Stimulated activated CD4-positive, alpha-beta T cell treated with anti-CD3 and anti-CD28 coated beads, Interleukin-12 subunit alpha, Interleukin-12 subunit beta, amount 100 ng/mL, for 4 hours (primary cell): ENCODE measurements around the gene BTBD8.
A peak's percentile ranks its signal among the peaks of the same experiment; 100 is the strongest.
"Not testable (repeated sequence)": the region's sequence is repeated elsewhere in the genome, so short reads cannot be mapped to it uniquely, and the experiment has no call there.

Experiments used
- DNase-seq: peaks from one replicate; pipeline ENCODE4 v3.0.0-alpha.2; 2020

BTBD8 gene

GRCh38 chr1:92080128-92080985 is at the start of gene BTBD8:
TSS of gene BTBD8 (plus strand) at chr1:92080345. CDS start at chr1:92080572, 227 bp downstream.
- peak; percentile 73 for DNase-seq

- DNase-seq, result no peak
These were observed 49.5 kb upstream of the BTBD8 start for GRCh38 chr1:92030656-92031107.

GRCh38 chr1:92031281-92032110 is 48.6 kb upstream of the BTBD8 start:
- DNase-seq, result no peak

GRCh38 chr1:92037400-92037799 is 42.7 kb upstream of the BTBD8 start:
- no peak for DNase-seq

- DNase-seq, result no peak
These were observed 41.3 kb upstream of the BTBD8 start for GRCh38 chr1:92038695-92039346.

- DNase-seq, result no peak
These were observed 39.2 kb upstream of the BTBD8 start for GRCh38 chr1:92040971-92041370.

- DNase-seq, result no peak
These were observed 36.5 kb upstream of the BTBD8 start for GRCh38 chr1:92043621-92044020.

- no peak for DNase-seq
These were observed 34.2 kb upstream of the BTBD8 start for GRCh38 chr1:92045766-92046495.

GRCh38 chr1:92051948-92052347 is 28.2 kb upstream of the BTBD8 start:
- no peak for DNase-seq

GRCh38 chr1:92065042-92065441 is 15.1 kb upstream of the BTBD8 start:
- no peak for DNase-seq

- DNase-seq, result no peak
These were observed 13.8 kb upstream of the BTBD8 start for GRCh38 chr1:92066321-92066720.

- DNase-seq, result no peak
These were observed 9.3 kb upstream of the BTBD8 start for GRCh38 chr1:92070892-92071291.

- DNase-seq, result not testable (repeated sequence)
These were observed 5.7 kb upstream of the BTBD8 start for GRCh38 chr1:92074446-92074845.

- no peak for DNase-seq
These were observed 4.8 kb upstream of the BTBD8 start, which contains the start of gene SETSIP for GRCh38 chr1:92075311-92075710. TSS of gene SETSIP (minus strand) at chr1:92075411. CDS start at chr1:92075411, 0 bp downstream.

- no peak for DNase-seq
These were observed 3.8 kb upstream of the BTBD8 start for GRCh38 chr1:92076363-92076762.

- not testable (repeated sequence) for DNase-seq
These were observed 2.1 kb upstream of the BTBD8 start for GRCh38 chr1:92078077-92078476.

- DNase-seq, result no peak
These were observed 704 bp upstream of the BTBD8 start for GRCh38 chr1:92079441-92079840.

- DNase-seq, result no peak
These were observed 886 bp downstream of the BTBD8 start for GRCh38 chr1:92081031-92081430.

GRCh38 chr1:92084651-92085050 is 4.5 kb downstream of the BTBD8 start:
- no peak for DNase-seq

- DNase-seq, result no peak
These were observed 5.6 kb downstream of the BTBD8 start for GRCh38 chr1:92085727-92086126.

- no peak for DNase-seq
These were observed 7.4 kb downstream of the BTBD8 start for GRCh38 chr1:92087542-92087941.

GRCh38 chr1:92091625-92092024 is 11.5 kb downstream of the BTBD8 start:
- no peak for DNase-seq
